Uterus (tissue), 4 donors: ENCODE results near the gene FZD10. TPM values are rescaled to one million over a fixed set of nuclear protein-coding genes. Genes with fewer than 3 reads are reported as not detected.

Source experiments
- DNase-seq, 2 donors: peaks; one replicate each; pipeline ENCODE4 v3.0.0-alpha.2; 2019 to 2020
- H3K27ac ChIP-seq, 2 donors: fragments of 200-600 bp; sonication (generic); 1 replicate in 1 of 2; 2 replicates in 1 of 2; pipeline ENCODE4 v1.5.1; 2016 to 2018
- H3K27me3 ChIP-seq, 2 donors: fragments of 200-600 bp; sonication (generic); one replicate each; pipeline ENCODE4 v1.5.1; 2018 to 2019; ENCODE audit warnings: control low read depth in 1 of 2
- H3K36me3 ChIP-seq, 2 donors: fragments of 200-600 bp; sonication (generic); one replicate each; pipeline ENCODE4 v1.5.1; 2019; ENCODE audit warnings: control low read depth in 1 of 2
- H3K4me1 ChIP-seq, 2 donors: fragments of 200-600 bp; sonication (generic); one replicate each; pipeline ENCODE4 v1.5.1; 2018 to 2019; ENCODE audit warnings: control low read depth in 1 of 2
- H3K4me3 ChIP-seq, 2 donors: fragments of 200-600 bp; sonication (generic); 1 replicate in 1 of 2; 2 replicates in 1 of 2; pipeline ENCODE4 v1.5.1; 2018 to 2019; ENCODE audit warnings: mild to moderate bottlenecking in 1 of 2
- H3K9me3 ChIP-seq, 2 donors: fragments of 200-600 bp; sonication (generic); one replicate each; pipeline ENCODE4 v1.5.1; 2019; ENCODE audit warnings: control low read depth in 1 of 2
- CTCF ChIP-seq, 4 experiments: fragments of 200-600 bp in 2 of 4; fragments of 450-650 bp in 2 of 4; sonication (generic) in 2 of 4; IDR thresholded peaks; one replicate each; pipeline ENCODE4 v1.5.1; 2016 to 2019; ENCODE audit warnings: antibody characterized with exemption in 4 of 4, mild to moderate bottlenecking in 2 of 4, moderate library complexity in 1 of 4
- POLR2A ChIP-seq, 2 donors: fragments of 450-650 bp; IDR thresholded peaks; one replicate each; pipeline ENCODE4 v1.6.1; 2016; ENCODE audit warnings: antibody characterized with exemption in 2 of 2, mild to moderate bottlenecking in 1 of 2, moderate library complexity in 1 of 2
- intact Hi-C: fragments of 100-400 bp; cut with DNase I; formaldehyde crosslinking; loops from one replicate; pipeline ENCODE4 v1.15.1; 2023; ENCODE audit warnings: low total_unique reads
- total RNA-seq, 4 donors: library from RNA; depleted of rRNA in 3 of 4; stranded (reverse); fragments of >200 nt in 3 of 4; gene quantifications; one replicate each; pipeline versions ENCODE4 v1.1.0 to v1.2.4, GENCODE V29; 2014 to 2023
- donor health status: DM: yes; HTN: yes; CAD: no.

Gene FZD10
- total RNA-seq, 4 donors from 2014 or later = 1.4 to 11.3 (median 1.9) TPM

GRCh38 chr12:130164936-130165335 lies 2.7 kb downstream of the FZD10 start:
- H3K4me3 ChIP-seq = no peak overlapping the region
- no peak for TF ChIP-seq POLR2A (IDR thresholded peaks at IDR 0.05)
- TF ChIP-seq CTCF (IDR thresholded peaks at IDR 0.05) = no peak
- intact Hi-C loops = no loop called here
- peaks cover 0 to 16% of the 10 kb centered on the region in 2 donors for H3K4me1 ChIP-seq
- DNase-seq = no peak
- no peak overlapping the region for H3K27ac ChIP-seq
- no peaks in the 10 kb centered on the region for H3K9me3 ChIP-seq
- peaks cover 0 to 3% of the 10 kb centered on the region in 2 donors for H3K27me3 ChIP-seq
- H3K36me3 ChIP-seq = no peaks in the 10 kb centered on the region

GRCh38 chr12:130166306-130166705 lies 4.0 kb downstream of the FZD10 start:
- Histone ChIP-seq H3K4me3 (no peak overlapping the region), H3K36me3 (no peaks in the 10 kb centered on the region), H3K27ac (no peak overlapping the region), H3K4me1 (peaks cover 0 to 10% of the 10 kb centered on the region in 2 donors), H3K9me3 (no peaks in the 10 kb centered on the region), H3K27me3 (peaks cover 0 to 3% of the 10 kb centered on the region in 2 donors)
- DNase-seq = no peak
- intact Hi-C loops = no loop called here
- TF ChIP-seq CTCF (IDR thresholded peaks at IDR 0.05) (no peak), POLR2A (IDR thresholded peaks at IDR 0.05) (no peak)

- no peak for TF ChIP-seq CTCF (IDR thresholded peaks at IDR 0.05)
- no peak for TF ChIP-seq POLR2A (IDR thresholded peaks at IDR 0.05)
- H3K27me3 ChIP-seq = peaks cover 0 to 3% of the 10 kb centered on the region in 2 donors
- no peak overlapping the region for H3K4me3 ChIP-seq
- H3K9me3 ChIP-seq = no peaks in the 10 kb centered on the region
- H3K27ac ChIP-seq = no peak overlapping the region
- H3K36me3 ChIP-seq = no peaks in the 10 kb centered on the region
- H3K4me1 ChIP-seq = peaks cover 0 to 6% of the 10 kb centered on the region in 2 donors
- no peak for DNase-seq
- intact Hi-C loops = no loop called here
Observed at GRCh38 chr12:130167537-130167936, 5.3 kb downstream of the FZD10 start.

- H3K27ac ChIP-seq = no peak overlapping the region
- no peak for DNase-seq
- no peaks in the 10 kb centered on the region for H3K9me3 ChIP-seq
- no peak overlapping the region for H3K4me3 ChIP-seq
- intact Hi-C loops = no loop called here
- H3K27me3 ChIP-seq = peaks cover 0 to 3% of the 10 kb centered on the region in 2 donors
- no peaks in the 10 kb centered on the region for H3K4me1 ChIP-seq
- H3K36me3 ChIP-seq = no peaks in the 10 kb centered on the region
- TF ChIP-seq CTCF (IDR thresholded peaks at IDR 0.05) (no peak), POLR2A (IDR thresholded peaks at IDR 0.05) (no peak)
Observed at GRCh38 chr12:130169256-130169655, 7.0 kb downstream of the FZD10 start.

GRCh38 chr12:130169924-130170323 lies 7.7 kb downstream of the FZD10 start:
- no peaks in the 10 kb centered on the region for H3K4me1 ChIP-seq
- no peak overlapping the region for H3K4me3 ChIP-seq
- intact Hi-C loops = no loop called here
- no peaks in the 10 kb centered on the region for H3K9me3 ChIP-seq
- no peaks in the 10 kb centered on the region for H3K36me3 ChIP-seq
- no peak for TF ChIP-seq CTCF (IDR thresholded peaks at IDR 0.05)
- no peak for TF ChIP-seq POLR2A (IDR thresholded peaks at IDR 0.05)
- H3K27ac ChIP-seq = no peak overlapping the region
- no peak for DNase-seq
- peaks cover 0 to 3% of the 10 kb centered on the region in 2 donors for H3K27me3 ChIP-seq
